B cell (primary cell): Measurements from ENCODE around the gene C16orf54. TPM values are rescaled to one million over a fixed set of nuclear protein-coding genes. Genes with fewer than 3 reads are reported as not detected.
"Not testable (repeated sequence)": the region's sequence is repeated elsewhere in the genome, so short reads cannot be mapped to it uniquely, and the experiment has no call there.

ENCODE experiments used
- ATAC-seq: fragments of 200-7000 bp; cut with Tn5 transposase; one replicate; pipeline ENCODE4 v1.10.0; 2021; ENCODE audit warnings: low read depth, mild to moderate bottlenecking, moderate number of reproducible peaks, moderate library complexity
- CTCF ChIA-PET: fragments of 350-600 bp; sonication (Branson Sonifier 250); formaldehyde crosslinking; loops from one replicate; lab custom pipeline; 2021; ENCODE audit warnings: antibody characterized with exemption, inconsistent platforms; lab: Charles Lee
- POLR2A ChIA-PET: fragments of 350-600 bp; sonication (Branson Sonifier 250); formaldehyde crosslinking; loops from one replicate; lab custom pipeline; 2021; ENCODE audit warnings: antibody characterized with exemption; lab: Charles Lee
- DNase-seq: peaks from one replicate; pipeline ENCODE4 v3.0.0; 2013
- H2AFZ ChIP-seq: 2 replicates; pipeline ENCODE4 v1.6.1; 2012; ENCODE audit warnings: mild to moderate bottlenecking, low read depth, low read length; ENCODE audit not compliant: insufficient read depth, poor library complexity, severe bottlenecking
- H3K27ac ChIP-seq, 2 donors: 1 replicate in 1 of 2; 2 replicates in 1 of 2; pipeline ENCODE4 v1.5.1; 2012 to 2013; ENCODE audit warnings: low read length in 2 of 2, mild to moderate bottlenecking in 2 of 2, moderate library complexity in 1 of 2
- H3K27me3 ChIP-seq, 4 experiments: fragments of 200-600 bp in 1 of 4; sonication (generic) in 1 of 4; replicated peaks in 1 of 4; 1 replicate in 2 of 4; 2 replicates in 2 of 4; pipeline versions ENCODE4 v1.6.1 to v1.7.0; 2013 to 2016; ENCODE audit warnings: low read length in 3 of 4, mild to moderate bottlenecking in 2 of 4, mixed read lengths in 1 of 4, moderate library complexity in 1 of 4; ENCODE audit not compliant: insufficient read depth in 4 of 4, control insufficient read depth in 3 of 4; ENCODE audit errors: control extremely low read depth in 1 of 4
- H3K36me3 ChIP-seq, 2 experiments: replicated peaks in 1 of 2; 1 replicate in 1 of 2; 2 replicates in 1 of 2; pipeline versions ENCODE4 v1.6.1 to v1.7.1; 2013; ENCODE audit warnings: low read length in 1 of 2; ENCODE audit not compliant: insufficient read depth in 2 of 2, control insufficient read depth in 1 of 2; ENCODE audit errors: control extremely low read depth in 1 of 2, extremely low read depth in 1 of 2
- H3K4me1 ChIP-seq, 2 donors: fragments of 200-600 bp in 1 of 2; sonication (generic) in 1 of 2; 1 replicate in 1 of 2; 2 replicates in 1 of 2; pipeline versions ENCODE4 v1.5.1 to v1.6.1; 2013 to 2017; ENCODE audit warnings: low read length in 2 of 2; ENCODE audit not compliant: control insufficient read depth in 2 of 2, insufficient read depth in 2 of 2
- H3K4me2 ChIP-seq: replicated peaks from 2 replicates; pipeline ENCODE3; 2012; ENCODE audit warnings: mild to moderate bottlenecking, low read depth, low read length; ENCODE audit not compliant: poor library complexity, severe bottlenecking
- H3K4me3 ChIP-seq, 5 experiments: fragments of 200-600 bp in 1 of 5; sonication (generic) in 1 of 5; 1 replicate in 3 of 5; 2 replicates in 2 of 5; pipeline versions ENCODE4 v1.5.1 to v1.7.0; 2011 to 2016; ENCODE audit warnings: low read length in 4 of 5, mild to moderate bottlenecking in 4 of 5, low read depth in 2 of 5, control low read depth in 1 of 5, moderate library complexity in 1 of 5; ENCODE audit not compliant: insufficient read depth in 1 of 5; ENCODE audit errors: control extremely low read depth in 1 of 5, extremely low read depth in 1 of 5
- H3K79me2 ChIP-seq: fragments of 200-600 bp; sonication (generic); one replicate; pipeline ENCODE4 v1.6.0; 2016; ENCODE audit warnings: low read length; ENCODE audit not compliant: control insufficient read depth, insufficient read depth
- H3K9ac ChIP-seq: fragments of 200-600 bp; sonication (generic); 2 replicates; pipeline ENCODE4 v1.6.1; 2017; ENCODE audit warnings: mild to moderate bottlenecking, low read length, moderate library complexity
- H3K9me3 ChIP-seq, 3 donors: one replicate each; pipeline versions ENCODE4 v1.6.1 to v1.7.1; 2013; ENCODE audit warnings: low read length in 2 of 3; ENCODE audit not compliant: control insufficient read depth in 2 of 3, insufficient read depth in 1 of 3; ENCODE audit errors: control extremely low read depth in 1 of 3
- H4K20me1 ChIP-seq: 2 replicates; pipeline ENCODE4 v1.6.0; 2012; ENCODE audit warnings: mild to moderate bottlenecking, low read length; ENCODE audit not compliant: insufficient read depth, control insufficient read depth, poor library complexity, severe bottlenecking
- H3K27ac Mint-ChIP-seq: one replicate; pipeline ENCODE4 v1.8.0; 2021; ENCODE audit warnings: mixed read lengths
- H3K27me3 Mint-ChIP-seq: one replicate; pipeline ENCODE4 v1.8.0; 2021; ENCODE audit warnings: mixed read lengths
- H3K4me1 Mint-ChIP-seq: one replicate; pipeline ENCODE4 v1.8.0; 2021; ENCODE audit warnings: mixed read lengths
- H3K4me3 Mint-ChIP-seq: one replicate; pipeline ENCODE4 v1.8.0; 2021; ENCODE audit warnings: mixed read lengths
- H3K9me3 Mint-ChIP-seq: one replicate; pipeline ENCODE4 v1.8.0; 2022; ENCODE audit warnings: mixed read lengths; ENCODE audit not compliant: insufficient read depth
- CTCF ChIP-seq: fragments of 200-600 bp; IDR thresholded peaks from one replicate; pipeline ENCODE4 v1.8.0; 2022; ENCODE audit warnings: antibody characterized with exemption, mild to moderate bottlenecking
- EZH2 ChIP-seq: IDR thresholded peaks from 2 replicates; pipeline ENCODE4 v1.6.1; 2012; ENCODE audit warnings: borderline replicate concordance, low read depth, mild to moderate bottlenecking, moderate library complexity, low read length; ENCODE audit not compliant: insufficient read depth, poor library complexity, severe bottlenecking
- WGBS: methylation state at CpG from one replicate; pipeline ENCODE4 v1.1.5; 2013; ENCODE audit warnings: missing lambda C conversion rate; ENCODE audit not compliant: insufficient coverage; 5-methylcytosine and 5-hydroxymethylcytosine counted together
- intact Hi-C: fragments of 100-400 bp; cut with micrococcal nuclease; formaldehyde crosslinking; loops from one replicate; pipeline ENCODE4 v1.10.0; 2022
- polyA plus RNA-seq: library from polyadenylated mRNA; depleted of rRNA; stranded (reverse); fragments of >200 nt; gene quantifications from 2 replicates; pipeline ENCODE4 v1.2.3, GENCODE V29; 2012
- total RNA-seq, 2 donors: library from RNA; stranded (reverse); fragments of 120-200 nt in 1 of 2; gene quantifications; 1 replicate in 1 of 2; 2 replicates in 1 of 2; pipeline versions ENCODE4 v1.2.3 to v1.2.4, GENCODE V29; 2013 to 2022

The C16orf54 gene
- total and polyA plus RNA-seq, 2 donors (not counting 1 experiment from before 2014, with no cell fraction given), result 44.0 to 68.3 TPM

- Mint-ChIP-seq H3K4me1 (peaks cover 13% of the 10 kb centered on the region), H3K9me3 (peaks cover 3% of the 10 kb centered on the region), H3K4me3 (no peak overlapping the region), H3K27ac (no peak overlapping the region), H3K27me3 (no peaks in the 10 kb centered on the region)
- H3K36me3 ChIP-seq, result no peaks in the 10 kb centered on the region
- WGBS, result 98% methylated on average over 21 of the region's 21 CpGs
- no peak overlapping the region for H2AFZ ChIP-seq
- H3K79me2 ChIP-seq, result no peaks in the 10 kb centered on the region
- intact Hi-C loops, result loop anchor here (10.0 kb wide), 1 partner anchor 208 kb away; the partner anchor contains the start of gene ASPHD1
- no peak for DNase-seq
- H4K20me1 ChIP-seq, result no peaks in the 10 kb centered on the region
- ATAC-seq, result no peak
- no peak overlapping the region for H3K4me2 ChIP-seq
- no peak overlapping the region for H3K9ac ChIP-seq
- ChIA-PET POLR2A (no interaction called here), CTCF (interaction anchor here (1.0 to 1.2 kb wide), 2 partner anchors 9 to 151 kb away, joined by 3 read pairs; no protein-coding TSS in a partner anchor)
- TF ChIP-seq CTCF, result no peak
- TF ChIP-seq EZH2, result no peak
- no peak overlapping the region for H3K27ac ChIP-seq
- H3K4me1 ChIP-seq, result peaks cover 8 to 19% of the 10 kb centered on the region in 2 donors
- H3K4me3 ChIP-seq, result no peak overlapping the region
- peaks cover 0 to 40% (median 10%) of the 10 kb centered on the region in 3 donors for H3K9me3 ChIP-seq
- no peaks in the 10 kb centered on the region for H3K27me3 ChIP-seq
Observed at GRCh38 chr16:29696881-29697331, 48.9 kb downstream of the C16orf54 start.

- CTCF ChIA-PET, result interaction anchor here (0.6 to 1.4 kb wide), 4 partner anchors 109 to 360 kb away, joined by 3 read pairs; no protein-coding TSS in a partner anchor
- H3K4me3 Mint-ChIP-seq, H4K20me1 ChIP-seq, POLR2A ChIA-PET, H3K27ac ChIP-seq, H2AFZ ChIP-seq, H3K9me3 Mint-ChIP-seq, ATAC-seq, H3K4me3 ChIP-seq, H3K27me3 Mint-ChIP-seq, H3K9ac ChIP-seq, H3K4me1 Mint-ChIP-seq, H3K4me2 ChIP-seq, H3K27me3 ChIP-seq, DNase-seq, H3K79me2 ChIP-seq, H3K27ac Mint-ChIP-seq, H3K36me3 ChIP-seq: not testable (repeated sequence)
- peaks cover 0 to 31% (median 4%) of the 10 kb centered on the region in 3 donors for H3K9me3 ChIP-seq
- H3K4me1 ChIP-seq, result peaks cover 0 to 12% of the 10 kb centered on the region in 2 donors
- 95% methylated on average over 2 of the region's 3 CpGs for WGBS
- intact Hi-C loops, result loop anchor here (10.0 kb wide), 1 partner anchor 209 kb away; the partner anchor contains the start of gene ASPHD1
Observed at GRCh38 chr16:29695675-29696074, 50.1 kb downstream of the C16orf54 start.
